NCI-H2081 treated with DMSO at 0.1 percent for 48 hours (cell line): ENCODE measurements around the gene F10.

Source experiments
- DNase-seq: peaks from one replicate; lab custom pipeline; 2025; lab: John Stamatoyannopoulos, UW

Gene F10

DNA sequence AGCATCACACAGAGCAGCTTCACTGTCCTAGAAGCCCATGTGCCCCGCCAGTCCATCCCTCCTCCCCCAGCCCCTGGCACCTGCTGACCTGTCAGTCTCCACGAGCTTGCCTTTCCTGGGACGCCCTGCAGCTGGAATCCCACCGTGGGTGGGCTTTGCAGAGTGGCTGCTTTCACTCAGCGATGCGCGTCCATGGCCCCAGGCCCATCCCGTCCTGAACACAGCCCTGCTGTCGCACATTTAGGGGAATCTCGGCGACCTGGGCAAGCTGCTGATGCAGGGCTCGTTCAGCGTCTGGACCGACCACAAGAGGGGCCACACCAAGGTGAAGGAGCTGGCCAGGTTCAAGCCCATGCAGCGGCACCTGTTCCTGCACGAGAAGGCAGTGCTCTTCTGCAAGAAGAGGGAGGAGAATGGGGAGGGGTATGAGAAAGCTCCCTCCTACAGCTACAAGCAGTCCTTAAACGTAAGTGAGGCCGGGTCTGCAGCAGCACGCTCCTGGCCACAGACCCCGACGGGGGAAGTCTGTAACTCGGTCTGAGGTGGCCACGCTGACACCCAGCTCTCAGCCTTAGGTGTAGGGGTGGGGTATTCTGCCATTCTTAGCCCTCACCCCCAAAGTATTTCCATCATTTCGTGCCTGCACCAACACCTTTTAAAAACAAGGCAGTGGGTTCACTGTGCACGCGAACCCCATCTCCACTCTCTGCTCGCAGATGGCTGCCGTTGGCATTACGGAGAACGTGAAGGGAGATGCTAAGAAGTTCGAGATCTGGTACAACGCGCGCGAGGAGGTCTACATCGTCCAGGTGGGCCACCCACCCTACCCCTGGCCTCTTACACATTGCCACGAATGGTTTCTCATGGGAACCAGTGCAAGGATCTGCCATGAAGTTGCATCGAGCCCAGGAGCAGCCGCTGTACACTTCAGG lies 35.3 kb upstream of the F10 start:
- no peak for DNase-seq

DNA sequence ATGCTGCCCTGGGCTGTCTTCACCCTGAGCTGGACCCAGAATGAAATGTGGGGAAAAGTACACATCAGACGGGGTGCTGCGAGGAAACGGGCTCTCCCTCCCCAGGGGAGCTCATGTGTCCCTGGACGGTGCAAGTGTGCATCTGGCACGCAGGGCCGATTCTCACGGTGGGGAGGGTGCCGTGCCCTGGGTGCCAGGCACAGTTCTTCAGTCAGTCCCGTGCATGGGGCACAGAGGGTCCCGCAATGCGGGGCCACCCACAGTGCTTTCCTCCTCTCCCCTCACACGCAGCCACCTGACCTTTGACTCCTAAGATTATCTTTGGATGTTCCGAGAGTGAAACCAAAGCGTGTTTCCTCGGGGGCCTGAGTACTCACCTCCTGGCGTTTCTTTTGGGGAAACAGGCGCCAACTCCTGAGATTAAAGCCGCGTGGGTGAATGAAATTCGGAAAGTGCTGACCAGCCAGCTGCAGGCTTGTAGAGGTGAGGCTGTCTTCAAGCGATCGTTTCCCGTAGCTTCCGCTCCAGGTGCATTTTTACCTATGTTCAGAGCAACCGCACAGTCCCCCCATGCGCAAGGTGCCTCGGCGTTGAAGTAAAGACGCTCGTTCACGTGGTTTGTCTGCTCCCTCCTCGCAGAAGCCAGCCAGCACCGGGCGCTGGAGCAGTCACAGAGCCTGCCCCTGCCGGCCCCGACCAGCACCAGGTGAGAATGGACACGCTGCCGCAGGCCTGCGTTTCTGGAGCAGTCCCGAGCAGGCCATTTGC lies 34.5 kb upstream of the F10 start:
- DNase-seq = no peak

DNA sequence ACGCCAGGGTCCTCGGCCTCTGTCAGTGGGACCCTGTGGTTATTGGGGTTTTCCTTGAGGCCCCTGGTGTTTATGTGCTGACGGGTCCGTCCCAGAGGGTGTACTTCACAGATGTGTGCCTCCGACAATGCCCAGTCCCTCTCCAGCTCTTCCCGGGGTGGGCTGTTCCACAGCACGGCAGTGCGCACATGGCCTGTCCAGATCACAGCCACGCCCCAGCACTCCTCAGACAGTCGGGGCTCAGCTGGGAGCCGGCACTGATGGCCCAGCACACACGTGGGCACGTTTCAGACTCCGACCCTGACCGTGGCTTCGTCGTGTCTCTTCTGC lies 33.9 kb upstream of the F10 start:
- no peak for DNase-seq

DNA sequence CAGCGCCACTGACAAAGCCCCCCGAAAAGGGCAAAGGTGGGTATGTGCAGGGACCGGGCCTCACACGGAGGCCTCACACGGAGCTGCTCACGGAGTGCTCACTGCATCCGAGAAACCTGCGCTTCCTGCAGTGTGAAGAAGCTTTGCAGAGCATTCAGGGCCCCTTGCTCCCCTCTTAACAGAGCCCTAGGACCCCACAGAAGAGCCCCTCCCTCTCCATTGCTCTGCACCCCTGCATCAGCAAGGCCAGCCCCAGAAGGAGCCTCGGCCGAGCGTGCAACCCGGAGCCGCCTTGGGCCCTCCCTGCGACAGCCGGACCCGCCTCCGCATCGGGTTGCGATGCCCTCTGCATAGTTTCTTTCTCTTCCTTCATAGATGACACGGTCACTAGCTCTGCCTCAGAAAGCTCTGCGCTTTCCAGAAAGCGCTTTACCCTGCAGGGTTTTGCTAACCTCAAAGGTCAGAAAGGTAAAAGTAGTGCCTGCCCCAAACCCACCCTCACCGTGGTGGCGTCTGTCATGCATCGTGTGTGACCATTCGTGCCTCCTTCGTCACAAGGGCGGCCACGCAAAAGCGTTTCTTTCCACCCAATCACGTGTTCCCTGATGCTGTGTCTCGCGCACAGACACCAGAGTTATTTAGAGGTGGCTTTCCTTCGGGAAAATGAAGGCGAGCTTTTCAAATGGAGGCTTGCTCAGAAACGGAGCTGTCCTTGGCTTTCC lies 32.7 kb upstream of the F10 start:
- no peak for DNase-seq

- DNase-seq = no peak
Measured at GRCh38 chr13:113090415-113090770, 32.2 kb upstream of the F10 start.

GRCh38 chr13:113090806-113091205 lies 31.8 kb upstream of the F10 start:
- DNase-seq = no peak

GRCh38 chr13:113091211-113091771 lies 31.3 kb upstream of the F10 start:
- no peak for DNase-seq

DNA sequence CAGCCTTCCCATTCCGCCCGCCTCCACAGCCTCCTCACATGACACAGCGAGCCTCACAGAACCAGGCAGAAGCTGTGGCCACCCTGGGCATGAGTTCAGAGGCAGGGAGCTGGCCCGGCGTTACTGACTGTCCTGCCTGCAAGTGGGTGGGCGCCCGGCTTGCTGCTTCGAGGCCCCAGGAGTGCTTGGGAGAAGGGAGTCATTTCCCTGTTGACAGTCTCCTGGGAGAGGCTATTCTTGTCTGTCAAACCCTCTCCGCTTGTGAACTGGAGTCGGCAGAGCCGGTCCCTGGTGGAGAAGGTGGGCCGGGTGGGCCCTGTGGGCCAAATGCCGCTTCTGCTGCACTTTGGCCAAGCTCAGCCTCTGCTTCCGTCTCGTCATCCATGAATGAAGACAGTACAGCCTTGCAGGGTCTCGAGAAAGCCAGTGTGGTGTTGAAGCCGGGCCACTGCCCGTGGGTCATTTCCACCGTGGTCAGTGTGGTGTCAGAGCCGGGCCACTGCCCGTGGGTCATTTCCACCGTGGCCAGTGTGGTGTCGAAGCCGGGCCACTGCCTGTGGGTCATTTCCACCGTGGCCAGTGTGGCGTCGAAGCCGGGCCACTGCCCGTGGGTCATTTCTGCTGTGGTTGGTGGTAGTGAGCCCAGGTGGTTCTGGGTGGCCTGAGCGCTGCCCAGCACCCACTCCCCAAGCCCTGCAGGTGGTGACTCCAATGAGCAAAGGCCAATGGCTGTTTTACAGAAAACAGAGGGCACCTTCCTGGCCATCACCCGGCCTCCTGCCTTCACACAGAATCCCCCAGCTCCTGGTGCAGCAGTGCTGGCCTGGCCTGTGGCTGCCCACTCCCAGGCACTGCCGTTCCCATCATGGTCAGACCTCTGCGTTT lies 30.5 kb upstream of the F10 start:
- no peak for DNase-seq

- DNase-seq = no peak
Measured at GRCh38 chr13:113092776-113093579, 29.6 kb upstream of the F10 start.

DNA sequence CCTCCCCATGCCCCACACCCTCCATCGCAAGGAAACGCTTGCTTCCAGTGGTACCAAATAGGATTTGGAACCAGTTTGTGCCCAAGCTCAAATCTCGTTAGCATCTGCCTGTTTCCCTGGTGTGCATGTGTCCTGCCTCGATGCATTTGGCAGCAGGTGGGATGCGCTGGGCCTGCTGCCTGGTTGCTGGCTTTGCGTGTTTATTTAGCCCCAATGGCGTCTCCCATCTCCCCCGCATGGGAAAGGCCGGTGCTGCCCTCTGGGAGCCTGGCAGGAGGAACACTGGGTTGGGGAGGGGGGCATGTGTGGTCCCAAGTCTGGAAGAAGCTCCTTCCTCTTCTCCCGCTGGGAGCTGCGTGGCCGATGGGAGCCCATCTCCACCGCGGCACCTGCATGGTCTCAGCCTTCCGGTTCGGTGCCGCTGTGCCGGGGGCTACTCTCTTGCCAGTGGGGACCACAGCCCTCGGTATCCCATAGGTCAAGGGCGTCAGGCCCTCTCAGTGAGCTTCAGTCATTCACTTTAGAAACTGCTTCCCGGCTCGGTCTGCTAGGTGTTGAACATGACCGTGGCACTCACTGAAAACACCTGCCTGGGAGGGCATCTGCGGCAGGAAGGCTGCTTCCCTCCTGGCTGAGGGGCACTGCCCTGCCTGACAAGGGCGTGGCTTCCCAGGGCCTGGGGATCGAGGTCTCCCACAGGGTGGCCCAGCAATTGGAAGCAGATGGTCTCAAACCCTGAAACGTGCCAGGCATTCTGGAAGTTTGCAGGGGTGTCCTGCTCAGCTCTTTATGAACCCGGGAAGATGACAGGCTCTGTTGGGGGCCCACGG lies 28.8 kb upstream of the F10 start:
- DNase-seq = no peak

- DNase-seq = no peak
Measured at GRCh38 chr13:113094410-113094800, 28.2 kb upstream of the F10 start.

DNA sequence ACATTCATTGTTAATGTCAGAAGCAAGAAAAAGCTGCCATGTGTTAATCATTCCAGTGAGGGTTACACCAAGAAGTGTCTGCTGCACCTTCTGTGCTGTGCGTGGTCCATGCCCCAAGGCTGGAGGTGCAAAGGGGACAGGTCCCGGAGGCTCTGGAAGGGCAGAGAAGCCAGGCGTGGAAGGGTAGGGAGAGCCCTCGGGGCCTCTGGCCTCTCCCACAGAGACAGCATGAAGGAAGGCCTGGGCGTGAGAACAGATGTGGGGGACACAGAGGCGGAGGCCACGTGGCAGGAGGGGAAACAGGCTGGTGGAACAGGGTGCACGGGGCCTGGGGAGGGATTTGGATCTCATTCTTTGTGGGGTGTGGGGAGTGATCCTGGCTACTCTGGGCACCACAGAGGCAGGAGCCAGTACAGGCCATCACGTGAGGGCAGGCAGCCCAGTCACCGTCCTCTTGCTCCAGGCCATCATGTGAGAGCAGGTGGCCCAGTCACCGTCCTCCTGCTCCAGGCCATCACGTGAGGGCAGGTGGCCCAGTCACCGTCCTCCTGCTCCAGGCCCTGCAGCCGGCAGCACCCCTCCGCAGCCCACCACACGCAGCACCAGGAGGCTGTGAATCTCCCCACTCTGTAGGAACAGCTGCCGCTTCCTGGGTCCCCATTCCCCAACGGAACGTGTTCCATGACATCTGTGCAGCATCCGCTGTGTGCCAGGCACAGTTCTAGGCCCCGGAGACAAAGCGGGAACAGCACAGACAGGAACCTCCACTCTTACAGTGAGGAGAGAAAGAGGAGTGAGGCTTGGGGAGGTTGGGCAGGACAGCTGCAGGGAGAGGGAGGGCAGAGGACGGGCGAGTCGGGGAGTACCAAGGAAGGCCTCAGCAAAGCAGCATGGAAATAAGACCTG lies 27.2 kb upstream of the F10 start:
- DNase-seq = no peak

- DNase-seq = no peak
Measured at GRCh38 chr13:113096052-113096744, 26.4 kb upstream of the F10 start.

DNA sequence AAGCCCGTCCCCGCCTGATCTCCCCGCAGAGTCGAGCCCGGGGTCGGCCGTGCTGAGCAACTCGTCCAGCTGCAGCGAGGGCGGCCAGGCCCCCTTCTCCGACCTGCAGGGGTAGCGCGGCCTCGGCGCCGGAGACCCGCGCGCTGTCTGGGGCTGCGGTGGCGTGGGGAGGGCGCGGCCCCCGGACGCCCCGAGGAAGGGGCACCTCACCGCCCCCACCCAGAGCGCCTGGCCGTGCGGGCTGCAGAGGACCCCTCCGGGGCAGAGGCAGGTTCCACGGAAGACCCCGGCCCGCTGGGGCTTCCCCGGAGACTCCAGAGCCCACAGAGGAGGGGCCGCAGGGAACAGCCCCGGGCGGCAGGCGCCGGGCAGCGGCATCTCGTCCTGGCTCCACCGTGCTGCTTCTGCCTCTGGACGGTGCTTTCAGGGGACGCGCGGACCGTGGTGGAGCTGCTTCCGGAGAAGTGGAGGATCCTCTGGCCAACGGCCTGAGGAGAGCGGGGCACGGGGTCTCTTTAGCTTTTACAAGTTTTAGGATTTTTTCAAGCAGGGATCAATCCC lies 25.8 kb upstream of the F10 start:
- DNase-seq = no peak

DNA sequence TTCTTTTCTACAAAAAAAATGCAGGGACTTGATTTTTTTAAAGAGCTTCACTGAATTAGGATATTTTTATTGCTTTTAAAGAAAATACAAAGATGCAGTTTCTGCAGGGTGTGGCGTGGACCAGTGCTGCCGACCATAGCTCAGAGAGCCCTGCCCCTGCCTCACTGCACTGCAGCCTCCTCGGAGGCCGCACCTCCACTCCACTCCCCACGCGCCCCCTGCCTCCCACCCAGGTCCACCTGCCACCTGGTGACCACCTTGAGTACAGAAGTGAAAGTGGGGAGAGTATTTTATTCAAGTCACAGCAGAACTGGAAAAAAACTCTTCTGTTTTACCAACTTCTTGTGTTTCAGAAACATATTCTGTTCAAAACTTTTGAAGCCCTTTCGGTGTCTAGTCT lies 24.9 kb upstream of the F10 start:
- no peak for DNase-seq

DNA sequence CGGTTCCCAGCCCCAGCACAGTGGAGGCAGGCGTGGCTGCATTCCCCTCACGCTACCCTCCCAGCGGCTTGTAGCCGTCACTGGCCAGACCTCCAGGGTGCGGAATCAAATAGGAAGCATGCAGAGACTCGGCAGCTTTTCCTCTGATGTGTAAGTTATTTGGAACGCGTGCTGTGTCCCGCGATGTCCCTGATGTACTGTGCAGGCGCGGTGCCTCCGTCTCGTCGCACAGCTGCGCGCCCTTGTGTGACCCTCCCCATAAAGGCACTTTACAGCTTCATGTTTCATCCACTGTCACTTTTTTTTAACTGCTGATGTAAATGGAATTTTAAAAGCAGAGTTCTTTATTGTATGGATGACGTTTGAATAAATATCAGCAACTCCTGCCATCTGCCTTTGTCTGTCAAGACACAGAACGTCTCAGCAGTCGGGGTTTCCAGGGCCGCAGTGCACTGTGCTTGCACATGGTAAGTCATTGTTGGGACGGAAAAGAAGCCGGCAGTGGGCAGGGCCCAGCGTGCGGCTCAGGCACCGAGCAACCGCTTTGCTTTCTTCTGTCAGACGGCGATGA lies 24.4 kb upstream of the F10 start:
- no peak for DNase-seq

DNA sequence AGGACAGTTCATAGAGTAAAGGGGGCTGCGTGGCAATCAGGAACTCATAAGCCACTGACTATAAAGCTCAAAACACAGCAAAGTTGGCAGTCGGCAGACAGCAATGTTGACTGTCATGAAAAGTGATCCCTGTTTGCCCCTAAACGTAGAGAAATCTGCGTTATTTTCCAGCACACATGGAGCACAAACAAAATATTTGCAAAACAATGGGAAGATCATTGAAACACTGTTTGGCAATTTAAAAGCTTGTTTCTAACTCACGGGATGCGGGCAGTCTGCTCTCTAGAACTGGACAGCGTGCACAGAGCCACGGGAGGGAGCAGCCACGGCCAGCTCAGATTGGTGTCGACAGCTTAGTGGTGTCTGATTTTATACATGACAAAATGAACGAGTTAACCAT lies 23.5 kb upstream of the F10 start:
- no peak for DNase-seq
